ENCODE results near the gene TSTD1.

Gene TSTD1

GRCh38 chr1:161009602-161010211 is 29.1 kb downstream of the TSTD1 start:
- H3K9me3 ChIP-seq (ENCODE audit: insufficient read depth, low read depth, low read length): no peaks in the 10 kb centered on the region
- peaks cover 26% of the 10 kb centered on the region for H3K79me1 ChIP-seq (ENCODE audit: low read length)
- H3K14ac ChIP-seq (ENCODE audit: low read length): peak overlapping the region; percentile 44
- H3K4me1 ChIP-seq (ENCODE audit: control insufficient read depth in 1 of 2, insufficient read depth in 2 of 2, low read length in 2 of 2): peaks cover 30 to 47% of the 10 kb centered on the region in 2 experiments
- H3K79me2 ChIP-seq (ENCODE audit: control insufficient read depth, insufficient read depth, low read length, poor library complexity): peaks cover 26% of the 10 kb centered on the region
- no peak overlapping the region for H4K12ac ChIP-seq (ENCODE audit: low read depth, low read length)
- no peak overlapping the region for H2AK5ac ChIP-seq (ENCODE audit: low read length)
- H3K27me3 ChIP-seq (ENCODE audit: insufficient read depth, low read length): no peaks in the 10 kb centered on the region
- H2BK120ac ChIP-seq (ENCODE audit: insufficient read depth, low read length, poor library complexity): peak overlapping the region; percentile 50
- H3K18ac ChIP-seq (ENCODE audit: low read length): peak overlapping the region; percentile 63
- H3K9ac ChIP-seq (ENCODE audit: low read length): no peak overlapping the region
- peak overlapping the region; percentile 71 for H4K91ac ChIP-seq (ENCODE audit: low read depth, low read length)
- no peak overlapping the region for H2AFZ ChIP-seq (ENCODE audit: insufficient read depth, low read length, poor library complexity)
- H2BK5ac ChIP-seq (ENCODE audit: low read depth, low read length, poor library complexity): peak overlapping the region; percentile 88
- peak overlapping the region; percentile 68 for H4K8ac ChIP-seq (ENCODE audit: low read depth, low read length)
- H3K4me3 ChIP-seq (ENCODE audit: low read depth, low read length): no peak overlapping the region
- peak overlapping the region; percentile 72 for H3K4ac ChIP-seq (ENCODE audit: low read depth, low read length)
- peaks cover 3 to 4% of the 10 kb centered on the region in 2 experiments for H3K36me3 ChIP-seq (ENCODE audit: control insufficient read depth in 1 of 2, insufficient read depth in 2 of 2, low read length in 2 of 2)
- peak overlapping the region; percentile 86 for H2BK12ac ChIP-seq (ENCODE audit: low read length)
- H3K27ac ChIP-seq (ENCODE audit: low read depth, low read length): peak overlapping the region; percentile 89
- no peak overlapping the region for H3K4me2 ChIP-seq (ENCODE audit: low read length)
- no CpG with 5 or more reads among the region's 7 CpGs for WGBS (ENCODE audit: extremely low coverage, insufficient coverage, insufficient read length)
- H3K23ac ChIP-seq (ENCODE audit: low read length): no peak overlapping the region
- DNase-seq: peak; percentile 89 to 90

- H3K9ac ChIP-seq (ENCODE audit: low read length): no peak overlapping the region
- no peak overlapping the region for H2BK12ac ChIP-seq (ENCODE audit: low read length)
- H3K23ac ChIP-seq (ENCODE audit: low read length): no peak overlapping the region
- H2BK120ac ChIP-seq (ENCODE audit: insufficient read depth, low read length, poor library complexity): no peak overlapping the region
- no CpG with 5 or more reads among the region's 4 CpGs for WGBS (ENCODE audit: extremely low coverage, insufficient coverage, insufficient read length)
- no peak overlapping the region for H2BK5ac ChIP-seq (ENCODE audit: low read depth, low read length, poor library complexity)
- H3K4me1 ChIP-seq (ENCODE audit: control insufficient read depth in 1 of 2, insufficient read depth in 2 of 2, low read length in 2 of 2): peaks cover 25 to 43% of the 10 kb centered on the region in 2 experiments
- H3K79me1 ChIP-seq (ENCODE audit: low read length): peaks cover 21% of the 10 kb centered on the region
- H3K27ac ChIP-seq (ENCODE audit: low read depth, low read length): peak overlapping the region; percentile 90
- peaks cover 32% of the 10 kb centered on the region for H3K79me2 ChIP-seq (ENCODE audit: control insufficient read depth, insufficient read depth, low read length, poor library complexity)
- H4K8ac ChIP-seq (ENCODE audit: low read depth, low read length): no peak overlapping the region
- H2AK5ac ChIP-seq (ENCODE audit: low read length): no peak overlapping the region
- H3K18ac ChIP-seq (ENCODE audit: low read length): no peak overlapping the region
- H3K14ac ChIP-seq (ENCODE audit: low read length): no peak overlapping the region
- H4K12ac ChIP-seq (ENCODE audit: low read depth, low read length): no peak overlapping the region
- H2AFZ ChIP-seq (ENCODE audit: insufficient read depth, low read length, poor library complexity): no peak overlapping the region
- H3K4me2 ChIP-seq (ENCODE audit: low read length): peak overlapping the region; percentile 38
- peak; percentile 67 to 98 for DNase-seq
- no peaks in the 10 kb centered on the region for H3K27me3 ChIP-seq (ENCODE audit: insufficient read depth, low read length)
- no peak overlapping the region for H3K4ac ChIP-seq (ENCODE audit: low read depth, low read length)
- no peak overlapping the region for H4K91ac ChIP-seq (ENCODE audit: low read depth, low read length)
- no peaks in the 10 kb centered on the region for H3K9me3 ChIP-seq (ENCODE audit: insufficient read depth, low read depth, low read length)
- no peak overlapping the region for H3K4me3 ChIP-seq (ENCODE audit: low read depth, low read length)
- H3K36me3 ChIP-seq (ENCODE audit: control insufficient read depth in 1 of 2, insufficient read depth in 2 of 2, low read length in 2 of 2): peaks cover 3 to 4% of the 10 kb centered on the region in 2 experiments
Observed at GRCh38 chr1:161008869-161009510, 29.8 kb downstream of the TSTD1 start.

GRCh38 chr1:161007369-161007768 is 31.4 kb downstream of the TSTD1 start:
- Histone ChIP-seq H3K27me3 (ENCODE audit: insufficient read depth, low read length) (no peaks in the 10 kb centered on the region), H2AK5ac (ENCODE audit: low read length) (no peak overlapping the region), H4K8ac (ENCODE audit: low read depth, low read length) (no peak overlapping the region), H2BK5ac (ENCODE audit: low read depth, low read length, poor library complexity) (peak overlapping the region; percentile 65), H4K12ac (ENCODE audit: low read depth, low read length) (no peak overlapping the region), H3K18ac (ENCODE audit: low read length) (no peak overlapping the region), H3K9ac (ENCODE audit: low read length) (no peak overlapping the region), H3K4me2 (ENCODE audit: low read length) (no peak overlapping the region), H4K91ac (ENCODE audit: low read depth, low read length) (no peak overlapping the region), H3K14ac (ENCODE audit: low read length) (no peak overlapping the region), H3K36me3 (ENCODE audit: control insufficient read depth in 1 of 2, insufficient read depth in 2 of 2, low read length in 2 of 2) (peaks cover 3 to 4% of the 10 kb centered on the region in 2 experiments), H3K9me3 (ENCODE audit: insufficient read depth, low read depth, low read length) (no peaks in the 10 kb centered on the region), H3K4me3 (ENCODE audit: low read depth, low read length) (no peak overlapping the region), H3K4ac (ENCODE audit: low read depth, low read length) (peak overlapping the region; percentile 99), H3K79me1 (ENCODE audit: low read length) (peaks cover 13% of the 10 kb centered on the region), H3K23ac (ENCODE audit: low read length) (no peak overlapping the region), H2BK120ac (ENCODE audit: insufficient read depth, low read length, poor library complexity) (no peak overlapping the region), H2AFZ (ENCODE audit: insufficient read depth, low read length, poor library complexity) (no peak overlapping the region), H3K79me2 (ENCODE audit: control insufficient read depth, insufficient read depth, low read length, poor library complexity) (peaks cover 30% of the 10 kb centered on the region), H3K27ac (ENCODE audit: low read depth, low read length) (no peak overlapping the region), H2BK12ac (ENCODE audit: low read length) (no peak overlapping the region), H3K4me1 (ENCODE audit: control insufficient read depth in 1 of 2, insufficient read depth in 2 of 2, low read length in 2 of 2) (peaks cover 16 to 34% of the 10 kb centered on the region in 2 experiments)
- WGBS (ENCODE audit: extremely low coverage, insufficient coverage, insufficient read length): no CpG with 5 or more reads among the region's 2 CpGs
- DNase-seq: no peak

GRCh38 chr1:161006563-161006962 is 32.2 kb downstream of the TSTD1 start:
- Histone ChIP-seq H3K14ac (ENCODE audit: low read length) (no peak overlapping the region), H4K12ac (ENCODE audit: low read depth, low read length) (no peak overlapping the region), H2AFZ (ENCODE audit: insufficient read depth, low read length, poor library complexity) (no peak overlapping the region), H2BK12ac (ENCODE audit: low read length) (no peak overlapping the region), H3K36me3 (ENCODE audit: control insufficient read depth in 1 of 2, insufficient read depth in 2 of 2, low read length in 2 of 2) (peaks cover 6% of the 10 kb centered on the region in 2 experiments), H3K4me2 (ENCODE audit: low read length) (no peak overlapping the region), H3K4ac (ENCODE audit: low read depth, low read length) (peak overlapping the region; percentile 83), H4K91ac (ENCODE audit: low read depth, low read length) (no peak overlapping the region), H2BK5ac (ENCODE audit: low read depth, low read length, poor library complexity) (no peak overlapping the region), H3K27ac (ENCODE audit: low read depth, low read length) (no peak overlapping the region), H3K79me1 (ENCODE audit: low read length) (peaks cover 11% of the 10 kb centered on the region), H3K79me2 (ENCODE audit: control insufficient read depth, insufficient read depth, low read length, poor library complexity) (peaks cover 28% of the 10 kb centered on the region), H4K8ac (ENCODE audit: low read depth, low read length) (no peak overlapping the region), H2AK5ac (ENCODE audit: low read length) (no peak overlapping the region), H3K4me3 (ENCODE audit: low read depth, low read length) (no peak overlapping the region), H3K9ac (ENCODE audit: low read length) (no peak overlapping the region), H2BK120ac (ENCODE audit: insufficient read depth, low read length, poor library complexity) (no peak overlapping the region), H3K9me3 (ENCODE audit: insufficient read depth, low read depth, low read length) (no peaks in the 10 kb centered on the region), H3K4me1 (ENCODE audit: control insufficient read depth in 1 of 2, insufficient read depth in 2 of 2, low read length in 2 of 2) (peaks cover 13 to 31% of the 10 kb centered on the region in 2 experiments), H3K27me3 (ENCODE audit: insufficient read depth, low read length) (no peaks in the 10 kb centered on the region), H3K23ac (ENCODE audit: low read length) (no peak overlapping the region), H3K18ac (ENCODE audit: low read length) (no peak overlapping the region)
- WGBS (ENCODE audit: extremely low coverage, insufficient coverage, insufficient read length): no CpG with 5 or more reads among the region's 8 CpGs
- no peak for DNase-seq
